ENCODE measurements around the gene NUPR2.
"Not testable (repeated sequence)": the region's sequence is repeated elsewhere in the genome, so short reads cannot be mapped to it uniquely, and the experiment has no call there.

NUPR2 gene

DNA sequence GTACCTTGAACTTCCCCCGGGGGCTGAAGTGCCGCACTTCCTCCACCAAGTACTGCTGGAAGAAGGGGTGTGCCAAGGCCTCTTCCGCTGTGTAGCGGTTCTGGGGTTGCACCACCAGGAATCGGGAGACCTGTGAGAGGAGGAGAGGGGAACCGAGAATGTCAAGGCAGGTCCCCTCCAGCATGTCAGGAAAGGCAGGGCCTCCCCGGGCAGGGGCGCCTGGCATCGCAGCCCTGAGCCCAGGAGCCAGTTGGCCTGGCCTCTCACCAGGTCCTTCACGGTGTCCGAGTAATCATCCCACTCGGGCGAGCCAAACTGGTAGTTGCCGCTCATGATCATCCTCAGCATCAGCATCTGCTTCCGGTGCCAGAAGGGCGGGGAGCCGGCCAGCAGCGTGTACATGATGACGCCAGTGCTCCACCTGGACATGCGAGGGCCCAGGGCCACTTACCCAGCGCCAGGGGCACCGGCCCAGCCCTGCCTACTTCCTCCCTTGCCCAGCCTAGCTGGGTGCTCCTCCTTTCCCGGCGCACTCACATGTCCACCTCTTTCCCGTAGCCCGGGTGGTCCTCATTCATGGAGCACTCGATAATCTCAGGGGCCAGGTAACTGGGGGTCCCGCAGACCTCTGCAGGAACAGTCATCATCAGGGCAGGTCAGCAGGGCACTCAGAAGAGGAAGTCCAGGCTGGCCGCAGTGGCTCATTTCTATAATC is 34.4 kb downstream of the NUPR2 start:
- no peaks in the 10 kb centered on the region for H3K27me3 ChIP-seq (ENCODE audit: control insufficient read depth, insufficient read depth, low read length)
- peaks cover 11% of the 10 kb centered on the region for H3K4me1 ChIP-seq (ENCODE audit: control insufficient read depth, insufficient read depth, low read length)
- peaks cover 26% of the 10 kb centered on the region for H3K36me3 ChIP-seq (ENCODE audit: insufficient read depth, low read length)
- no peak overlapping the region for H3K4me3 ChIP-seq (ENCODE audit: low read length)
- no peaks in the 10 kb centered on the region for H3K9me3 ChIP-seq (replicated peaks; ENCODE audit: low read length)
- H3K4me2 ChIP-seq (ENCODE audit: low read length) = no peak overlapping the region
- H3K9ac ChIP-seq (ENCODE audit: low read depth, low read length) = no peak overlapping the region

- Histone ChIP-seq H3K4me1 (ENCODE audit: control insufficient read depth, insufficient read depth, low read length) (peaks cover 15% of the 10 kb centered on the region), H3K36me3 (ENCODE audit: insufficient read depth, low read length) (peaks cover 30% of the 10 kb centered on the region)
- H3K4me2 ChIP-seq (ENCODE audit: low read length); H3K9ac ChIP-seq (ENCODE audit: low read depth, low read length); H3K27me3 ChIP-seq (ENCODE audit: control insufficient read depth, insufficient read depth, low read length); H3K9me3 ChIP-seq (replicated peaks; ENCODE audit: low read length); H3K4me3 ChIP-seq (ENCODE audit: low read length): not testable (repeated sequence)
Measured at GRCh38 chr7:56080726-56081435, 35.3 kb downstream of the NUPR2 start.

DNA sequence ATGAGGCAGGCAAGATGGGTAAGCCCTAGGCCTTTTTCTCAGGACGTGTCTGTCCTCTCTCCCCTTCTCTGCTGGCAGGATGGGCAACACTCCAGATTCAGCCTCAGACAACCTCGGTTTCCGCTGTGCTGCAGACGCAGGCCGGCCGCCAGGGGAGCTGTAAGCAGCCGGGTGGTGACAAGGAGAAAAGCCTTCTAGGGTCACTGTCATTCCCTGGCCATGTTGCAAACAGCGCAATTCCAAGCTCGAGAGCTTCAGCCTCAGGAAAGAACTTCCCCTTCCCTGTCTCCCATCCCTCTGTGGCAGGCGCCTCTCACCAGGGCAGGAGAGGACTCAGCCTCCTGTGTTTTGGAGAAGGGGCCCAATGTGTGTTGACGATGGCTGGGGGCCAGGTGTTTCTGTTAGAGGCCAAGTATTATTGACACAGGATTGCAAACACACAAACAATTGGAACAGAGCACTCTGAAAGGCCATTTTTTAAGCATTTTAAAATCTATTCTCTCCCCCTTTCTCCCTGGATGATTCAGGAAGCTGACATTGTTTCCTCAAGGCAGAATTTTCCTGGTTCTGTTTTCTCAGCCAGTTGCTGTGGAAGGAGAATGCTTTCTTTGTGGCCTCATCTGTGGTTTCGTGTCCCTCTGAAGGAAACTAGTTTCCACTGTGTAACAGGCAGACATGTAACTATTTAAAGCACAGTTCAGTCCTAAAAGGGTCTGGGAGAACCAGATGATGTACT is 36.6 kb downstream of the NUPR2 start:
- Histone ChIP-seq H3K4me3 (ENCODE audit: low read length) (no peak overlapping the region), H3K27me3 (ENCODE audit: control insufficient read depth, insufficient read depth, low read length) (no peaks in the 10 kb centered on the region), H3K9ac (ENCODE audit: low read depth, low read length) (no peak overlapping the region), H3K9me3 (replicated peaks; ENCODE audit: low read length) (no peaks in the 10 kb centered on the region), H3K4me1 (ENCODE audit: control insufficient read depth, insufficient read depth, low read length) (peaks cover 16% of the 10 kb centered on the region), H3K4me2 (ENCODE audit: low read length) (no peak overlapping the region), H3K36me3 (ENCODE audit: insufficient read depth, low read length) (peaks cover 31% of the 10 kb centered on the region)

DNA sequence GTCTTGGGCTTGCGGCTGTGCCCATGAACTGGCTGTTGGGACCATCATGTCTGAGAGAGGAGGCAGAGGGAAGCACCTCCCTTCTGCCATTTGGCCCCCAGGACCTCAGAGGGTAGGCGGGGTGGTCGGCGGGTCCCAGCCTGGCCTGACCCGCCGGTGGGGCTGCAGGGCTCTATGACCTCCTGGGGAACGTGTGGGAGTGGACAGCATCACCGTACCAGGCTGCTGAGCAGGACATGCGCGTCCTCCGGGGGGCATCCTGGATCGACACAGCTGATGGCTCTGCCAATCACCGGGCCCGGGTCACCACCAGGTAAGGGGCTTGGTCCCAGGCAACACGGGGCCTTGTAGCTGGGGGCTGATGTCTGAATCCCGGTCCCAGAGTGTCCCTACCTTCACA is 38.0 kb downstream of the NUPR2 start:
- H3K27me3 ChIP-seq (ENCODE audit: control insufficient read depth, insufficient read depth, low read length) = no peaks in the 10 kb centered on the region
- no peak overlapping the region for H3K4me2 ChIP-seq (ENCODE audit: low read length)
- no peak overlapping the region for H3K4me3 ChIP-seq (ENCODE audit: low read length)
- H3K9ac ChIP-seq (ENCODE audit: low read depth, low read length) = no peak overlapping the region
- H3K9me3 ChIP-seq (replicated peaks; ENCODE audit: low read length) = no peaks in the 10 kb centered on the region
- H3K4me1 ChIP-seq (ENCODE audit: control insufficient read depth, insufficient read depth, low read length) = peaks cover 18% of the 10 kb centered on the region
- H3K36me3 ChIP-seq (ENCODE audit: insufficient read depth, low read length) = peaks cover 34% of the 10 kb centered on the region

GRCh38 chr7:56077681-56078080 is 38.5 kb downstream of the NUPR2 start:
- Histone ChIP-seq H3K4me3 (ENCODE audit: low read length) (no peak overlapping the region), H3K9me3 (replicated peaks; ENCODE audit: low read length) (no peaks in the 10 kb centered on the region), H3K4me1 (ENCODE audit: control insufficient read depth, insufficient read depth, low read length) (peaks cover 18% of the 10 kb centered on the region), H3K9ac (ENCODE audit: low read depth, low read length) (no peak overlapping the region), H3K36me3 (ENCODE audit: insufficient read depth, low read length) (peaks cover 34% of the 10 kb centered on the region), H3K27me3 (ENCODE audit: control insufficient read depth, insufficient read depth, low read length) (no peaks in the 10 kb centered on the region), H3K4me2 (ENCODE audit: low read length) (no peak overlapping the region)

GRCh38 chr7:56074371-56074791 is 41.8 kb downstream of the NUPR2 start:
- Histone ChIP-seq H3K9ac (ENCODE audit: low read depth, low read length) (no peak overlapping the region), H3K9me3 (replicated peaks; ENCODE audit: low read length) (no peaks in the 10 kb centered on the region), H3K36me3 (ENCODE audit: insufficient read depth, low read length) (peaks cover 33% of the 10 kb centered on the region), H3K27me3 (ENCODE audit: control insufficient read depth, insufficient read depth, low read length) (no peaks in the 10 kb centered on the region), H3K4me2 (ENCODE audit: low read length) (no peak overlapping the region), H3K4me1 (ENCODE audit: control insufficient read depth, insufficient read depth, low read length) (peaks cover 13% of the 10 kb centered on the region), H3K4me3 (ENCODE audit: low read length) (no peak overlapping the region)

DNA sequence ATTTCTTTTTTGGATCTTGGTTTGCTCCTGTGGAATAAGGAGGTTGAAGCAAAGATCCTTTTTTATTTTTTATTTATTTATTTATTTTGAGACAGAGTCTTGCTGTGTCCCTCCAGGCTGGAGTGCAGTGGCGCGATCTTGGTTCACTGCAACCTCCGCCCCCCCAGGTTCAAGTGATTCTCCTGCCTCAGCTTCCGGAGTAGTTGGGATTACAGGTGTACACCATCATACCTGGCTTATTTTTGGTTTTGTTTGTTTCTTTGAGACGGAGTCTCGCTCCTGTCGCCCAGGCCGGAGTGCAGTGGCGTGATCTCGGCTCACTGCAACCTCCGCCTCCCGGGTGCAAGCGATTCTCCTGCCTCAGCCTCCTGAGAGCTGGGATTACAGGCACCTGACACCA is 49.8 kb downstream of the NUPR2 start:
- H3K27me3 ChIP-seq (ENCODE audit: control insufficient read depth, insufficient read depth, low read length); H3K9me3 ChIP-seq (replicated peaks; ENCODE audit: low read length); H3K4me3 ChIP-seq (ENCODE audit: low read length); H3K9ac ChIP-seq (ENCODE audit: low read depth, low read length); H3K4me2 ChIP-seq (ENCODE audit: low read length): not testable (repeated sequence)
- Histone ChIP-seq H3K36me3 (ENCODE audit: insufficient read depth, low read length) (peaks cover 34% of the 10 kb centered on the region), H3K4me1 (ENCODE audit: control insufficient read depth, insufficient read depth, low read length) (peaks cover 30% of the 10 kb centered on the region)
